ENCODE results near the gene SLC4A5.

DNA sequence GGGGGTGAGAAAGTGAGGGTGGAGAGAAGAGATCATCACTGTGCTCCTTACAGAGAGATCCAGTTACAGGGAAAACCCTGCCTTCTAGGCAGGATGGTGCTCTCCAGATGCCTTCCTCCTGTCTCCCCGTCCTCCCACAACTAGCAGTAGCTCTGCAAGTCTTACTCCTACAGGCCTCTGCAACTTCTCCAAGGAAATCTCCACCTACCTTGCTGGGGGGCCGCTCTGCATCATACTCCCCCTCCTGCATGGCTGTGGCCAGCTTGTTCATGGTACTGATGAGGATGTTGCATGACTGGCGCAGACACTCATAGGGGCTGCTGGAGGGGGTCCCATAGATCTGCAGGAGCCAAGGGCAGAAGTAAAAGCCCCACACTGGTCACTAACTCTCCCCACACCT lies 22.8 kb upstream of the SLC4A5 start:
- TF ChIP-seq YY1 (IDR thresholded peaks at IDR 0.05; ENCODE audit: insufficient read depth, insufficient read length) (no peak), ZNF274 (IDR thresholded peaks at IDR 0.05; ENCODE audit: low read depth, low read length) (no peak), SUZ12 (IDR thresholded peaks at IDR 0.05; ENCODE audit: extremely low read depth, insufficient read depth, insufficient read length) (no peak)

Measured in NT2/D1 (cell line).